HepG2 (cell line): ENCODE data around the gene WDR83. TPM values are rescaled to one million over a fixed set of nuclear protein-coding genes. Genes with fewer than 3 reads are reported as not detected.

Source experiments
- ATAD3A ChIP-seq: sonication (generic); formaldehyde crosslinking; IDR thresholded peaks from 2 replicates; pipeline ENCODE4 v1.4.0; 2020; ENCODE audit warnings: missing genetic modification reagents
- CAMTA2 ChIP-seq: sonication (generic); formaldehyde crosslinking; IDR thresholded peaks from 2 replicates; pipeline ENCODE4 v1.4.0; 2020; ENCODE audit warnings: mild to moderate bottlenecking, missing genetic modification reagents, borderline replicate concordance
- DNMT1 ChIP-seq: sonication (generic); formaldehyde crosslinking; IDR thresholded peaks from 2 replicates; pipeline ENCODE4 v1.5.1; 2020; ENCODE audit warnings: mild to moderate bottlenecking, missing genetic modification reagents
- DNMT3B ChIP-seq: conservative IDR thresholded peaks from 2 replicates; pipeline ENCODE4 v1.6.1; 2016; ENCODE audit warnings: missing biosample characterization, control low read depth
- HIC2 ChIP-seq: sonication (generic); formaldehyde crosslinking; IDR thresholded peaks from 2 replicates; pipeline ENCODE4 v1.9.0; 2022; ENCODE audit warnings: low read depth, missing genetic modification reagents
- HNF4A ChIP-seq: sonication (generic); formaldehyde crosslinking; IDR thresholded peaks from 2 replicates; pipeline ENCODE4 v1.4.0; 2020; ENCODE audit warnings: missing genetic modification reagents
- KLF6 ChIP-seq: IDR thresholded peaks from 2 replicates; pipeline ENCODE4 v1.8.0; 2016; ENCODE audit warnings: missing biosample characterization, missing genetic modification reagents
- KLF9 ChIP-seq: IDR thresholded peaks from 2 replicates; pipeline ENCODE4 v1.6.1; 2016; ENCODE audit warnings: low read depth
- MAFF ChIP-seq: IDR thresholded peaks from 2 replicates; pipeline ENCODE4 v1.6.1; 2011; ENCODE audit warnings: low read depth, low read length, improper control_type of control experiment
- MXI1 ChIP-seq: IDR thresholded peaks from 3 replicates; pipeline ENCODE4 v1.6.1; 2012; ENCODE audit warnings: low read depth, low read length, inconsistent platforms, borderline replicate concordance
- MYNN ChIP-seq: sonication (generic); formaldehyde crosslinking; IDR thresholded peaks from 2 replicates; pipeline ENCODE4 v1.4.0; 2020; ENCODE audit warnings: mild to moderate bottlenecking, low read depth, missing genetic modification reagents
- NRL ChIP-seq: sonication (generic); formaldehyde crosslinking; IDR thresholded peaks from 2 replicates; pipeline ENCODE4 v1.5.0; 2020; ENCODE audit warnings: missing genetic modification reagents, mild to moderate bottlenecking, moderate library complexity, borderline replicate concordance
- ONECUT2 ChIP-seq: sonication (generic); formaldehyde crosslinking; IDR thresholded peaks from 2 replicates; pipeline ENCODE4 v1.4.0; 2020; ENCODE audit warnings: missing genetic modification reagents
- PBX3 ChIP-seq: sonication (generic); formaldehyde crosslinking; IDR thresholded peaks from 2 replicates; pipeline ENCODE4 v1.8.1; 2023; ENCODE audit warnings: missing genetic modification reagents, inconsistent platforms, borderline replicate concordance
- PCBP1 ChIP-seq: fragments of 200-400 bp; formaldehyde crosslinking; IDR thresholded peaks from 2 replicates; pipeline ENCODE4 v1.6.1; 2017; ENCODE audit warnings: mild to moderate bottlenecking, low read depth, low read length, borderline replicate concordance
- SALL1 ChIP-seq: sonication (generic); formaldehyde crosslinking; IDR thresholded peaks from 2 replicates; pipeline ENCODE4 v1.8.0; 2022; ENCODE audit warnings: mild to moderate bottlenecking, missing genetic modification reagents
- ZBTB20 ChIP-seq: sonication (generic); formaldehyde crosslinking; IDR thresholded peaks from 2 replicates; pipeline ENCODE4 v1.8.1; 2023; ENCODE audit warnings: missing genetic modification reagents, low read depth, mild to moderate bottlenecking, borderline replicate concordance
- ZIK1 ChIP-seq: sonication (generic); formaldehyde crosslinking; IDR thresholded peaks from 2 replicates; pipeline ENCODE4 v1.5.0; 2020; ENCODE audit warnings: mild to moderate bottlenecking, low read depth, missing genetic modification reagents, borderline replicate concordance
- ZKSCAN5 ChIP-seq: sonication (generic); formaldehyde crosslinking; IDR thresholded peaks from 2 replicates; pipeline ENCODE4 v1.5.1; 2020; ENCODE audit warnings: mild to moderate bottlenecking, missing genetic modification reagents
- ZNF230 ChIP-seq: sonication (generic); formaldehyde crosslinking; IDR thresholded peaks from 2 replicates; pipeline ENCODE4 v1.4.0; 2020; ENCODE audit warnings: mild to moderate bottlenecking, missing genetic modification reagents
- ZNF264 ChIP-seq: sonication (generic); formaldehyde crosslinking; IDR thresholded peaks from 2 replicates; pipeline ENCODE4 v1.4.0; 2020; ENCODE audit warnings: missing genetic modification reagents
- ZNF775 ChIP-seq: sonication (generic); formaldehyde crosslinking; IDR thresholded peaks from 2 replicates; pipeline ENCODE4 v1.4.0; 2020; ENCODE audit warnings: missing genetic modification reagents, mild to moderate bottlenecking, moderate library complexity, borderline replicate concordance
- ZNF777 ChIP-seq: sonication (generic); formaldehyde crosslinking; IDR thresholded peaks from 2 replicates; pipeline ENCODE4 v1.4.0; 2020; ENCODE audit warnings: missing genetic modification reagents
- polyA plus RNA-seq, 8 experiments: library from polyadenylated mRNA; depleted of rRNA in 3 of 8; stranded (reverse) in 7 of 8; unstranded in 1 of 8; fragments of >200 nt; fragmentation: Illumina TruSeq in 4 of 8; extraction: Trizol in 4 of 8; gene quantifications; 2 replicates each; pipeline versions ENCODE4 v1.2.1 to v1.2.3, GENCODE V29; 2011 to 2016; ENCODE audit warnings: low read depth in 4 of 8, missing spikeins in 1 of 8, mixed read lengths in 1 of 8; ENCODE audit not compliant: insufficient read depth in 1 of 8
- total RNA-seq, 5 experiments: library from RNA; depleted of rRNA; stranded (reverse); fragments of >200 nt; fragmentation: Illumina TruSeq; extraction: Trizol; gene quantifications; 2 replicates each; pipeline ENCODE4 v1.2.3, GENCODE V29; 2016; ENCODE audit warnings: low read depth in 1 of 5
- TF ChIP-seq, protein P1 (sequence below): sonication (generic); formaldehyde crosslinking; IDR thresholded peaks from 2 replicates; pipeline ENCODE4 v1.8.0; 2022; ENCODE audit warnings: mild to moderate bottlenecking, missing genetic modification reagents, moderate library complexity
- TF ChIP-seq, protein P2 (sequence below): sonication (generic); formaldehyde crosslinking; IDR thresholded peaks from 2 replicates; pipeline ENCODE4 v1.5.0; 2020; ENCODE audit warnings: mild to moderate bottlenecking, missing genetic modification reagents

The WDR83 gene
- total and polyA plus RNA-seq, 2 of the 13 experiments (the other 11 are each of a cell fraction or from before 2014, with no cell fraction given): 4.5 to 10.7 TPM

- TF ChIP-seq HIC2 (CRISPR knock-in tag) (peak; percentile 41; the same call in 1 of the 2 replicates), ZNF230 (CRISPR knock-in tag) (peak; percentile 78; the same call in 1 of the 2 replicates), KLF9 (no peak), SALL1 (CRISPR knock-in tag) (peak; percentile 81), ZBTB20 (CRISPR knock-in tag) (no peak), ZNF777 (CRISPR knock-in tag) (peak; percentile 50; the same call in 1 of the 2 replicates), ZIK1 (CRISPR knock-in tag) (peak; percentile 69; the same call in 1 of the 2 replicates), HNF4A (CRISPR knock-in tag) (no peak), KLF6 (no peak), ZNF264 (CRISPR knock-in tag) (no peak), MXI1 (peak; percentile 97; the same call in 2 of the 3 replicates), MYNN (CRISPR knock-in tag) (no peak; the same call in 1 of the 2 replicates), NRL (CRISPR knock-in tag) (peak; percentile 95), ZKSCAN5 (CRISPR knock-in tag) (no peak), PBX3 (CRISPR knock-in tag) (no peak), MAFF (no peak), ATAD3A (no peak), DNMT3B (CRISPR knock-in tag) (no peak), CAMTA2 (CRISPR knock-in tag) (0 out of 2 replicates have a peak, but pooled peaks have one; percentile 38), ONECUT2 (no peak), PCBP1 (no peak), ZNF775 (CRISPR knock-in tag) (no peak), DNMT1 (peak; percentile 65)
- TF ChIP-seq, protein P1, sequence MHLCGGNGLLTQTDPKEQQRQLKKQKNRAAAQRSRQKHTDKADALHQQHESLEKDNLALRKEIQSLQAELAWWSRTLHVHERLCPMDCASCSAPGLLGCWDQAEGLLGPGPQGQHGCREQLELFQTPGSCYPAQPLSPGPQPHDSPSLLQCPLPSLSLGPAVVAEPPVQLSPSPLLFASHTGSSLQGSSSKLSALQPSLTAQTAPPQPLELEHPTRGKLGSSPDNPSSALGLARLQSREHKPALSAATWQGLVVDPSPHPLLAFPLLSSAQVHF (CRISPR knock-in tag): no peak
- TF ChIP-seq, protein P2, sequence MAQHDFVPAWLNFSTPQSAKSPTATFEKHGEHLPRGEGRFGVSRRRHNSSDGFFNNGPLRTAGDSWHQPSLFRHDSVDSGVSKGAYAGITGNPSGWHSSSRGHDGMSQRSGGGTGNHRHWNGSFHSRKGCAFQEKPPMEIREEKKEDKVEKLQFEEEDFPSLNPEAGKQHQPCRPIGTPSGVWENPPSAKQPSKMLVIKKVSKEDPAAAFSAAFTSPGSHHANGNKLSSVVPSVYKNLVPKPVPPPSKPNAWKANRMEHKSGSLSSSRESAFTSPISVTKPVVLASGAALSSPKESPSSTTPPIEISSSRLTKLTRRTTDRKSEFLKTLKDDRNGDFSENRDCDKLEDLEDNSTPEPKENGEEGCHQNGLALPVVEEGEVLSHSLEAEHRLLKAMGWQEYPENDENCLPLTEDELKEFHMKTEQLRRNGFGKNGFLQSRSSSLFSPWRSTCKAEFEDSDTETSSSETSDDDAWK: no peak
These were observed 30.0 kb downstream of the WDR83 start, which contains the start of gene FBXW9 (continued) for GRCh38 chr19:12696366-12697335.
